ENCODE results near the gene RNF214.

DNA sequence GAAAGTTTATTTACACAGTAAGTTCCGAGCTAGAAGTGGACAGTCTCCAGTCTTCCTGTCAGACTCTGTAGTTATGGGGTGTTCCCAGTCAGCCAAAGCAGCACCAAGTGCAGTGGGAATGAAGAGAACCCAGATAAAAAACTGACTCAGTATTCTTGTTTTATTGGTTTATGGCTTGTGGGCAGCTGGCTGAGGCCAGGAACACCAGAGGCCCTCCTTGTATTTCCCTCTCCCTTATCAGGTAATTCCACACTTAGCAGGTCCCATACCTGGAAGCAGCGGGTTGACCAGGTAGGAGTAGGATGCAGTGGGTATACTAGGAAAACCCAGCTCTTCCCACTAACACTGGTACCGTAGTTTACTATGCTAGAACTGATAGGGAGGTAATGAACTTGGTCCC is 55.2 kb downstream of the RNF214 start:
- TF ChIP-seq POLR2A (IDR thresholded peaks at IDR 0.05) (no peak), CTCF (IDR thresholded peaks at IDR 0.05) (no peak), EP300 (IDR thresholded peaks at IDR 0.05) (no peak), POLR2AphosphoS5 (IDR thresholded peaks at IDR 0.05) (no peak)

All from gastroesophageal sphincter (tissue), 3 donors.